Left ventricle myocardium inferior (tissue), 1 donor: ENCODE data around the gene NFATC4. TPM values are rescaled to one million over a fixed set of nuclear protein-coding genes. Genes with fewer than 3 reads are reported as not detected.

Source experiments
- DNase-seq: peaks from one replicate; pipeline ENCODE4 v3.0.0-alpha.2; 2020
- H3K27ac ChIP-seq: fragments of 200-600 bp; replicated peaks from 2 replicates; pipeline ENCODE4 v1.8.0; 2021
- H3K27me3 ChIP-seq: fragments of 200-600 bp; 2 replicates; pipeline ENCODE4 v1.8.0; 2021; ENCODE audit warnings: low read depth
- H3K36me3 ChIP-seq: fragments of 200-600 bp; 2 replicates; pipeline ENCODE4 v1.8.0; 2021
- H3K4me1 ChIP-seq: fragments of 200-600 bp; 2 replicates; pipeline ENCODE4 v1.8.0; 2021
- H3K4me3 ChIP-seq: fragments of 200-600 bp; 2 replicates; pipeline ENCODE4 v1.8.0; 2021; ENCODE audit warnings: mild to moderate bottlenecking, moderate library complexity
- H3K9me3 ChIP-seq: fragments of 200-600 bp; replicated peaks from 2 replicates; pipeline ENCODE4 v1.8.0; 2021
- intact Hi-C: fragments of 100-400 bp; cut with micrococcal nuclease; formaldehyde crosslinking; loops from one replicate; pipeline ENCODE4 v1.11.0; 2022
- total RNA-seq: library from RNA; stranded (reverse); fragmentation: NEBNext Ultra II Directional; extraction: Animal tissue kit (Norgen Biotek cat#: 25700); gene quantifications from one replicate; pipeline ENCODE4 v1.2.1, GENCODE V29; 2021
- TF ChIP-seq, protein P1 (sequence below): fragments of 200-600 bp; IDR thresholded peaks from 2 replicates; pipeline ENCODE4 v1.8.0; 2021; ENCODE audit warnings: antibody characterized with exemption, mild to moderate bottlenecking, borderline replicate concordance
- donor health status: DM: no; HTN: yes; CAD: no; lungs with severe emphysema.

The NFATC4 gene
- total RNA-seq, 1 donor from 2014 or later = 20.6 TPM

GRCh38 chr14:24403294-24403998 lies 35.5 kb downstream of the NFATC4 start:
- Histone ChIP-seq H3K9me3 (no peaks in the 10 kb centered on the region), H3K36me3 (peaks cover 8% of the 10 kb centered on the region), H3K27ac (peak overlapping the region; percentile 87), H3K4me1 (peaks cover 69% of the 10 kb centered on the region), H3K4me3 (peak overlapping the region; percentile 17), H3K27me3 (no peaks in the 10 kb centered on the region)
- TF ChIP-seq, protein P1, sequence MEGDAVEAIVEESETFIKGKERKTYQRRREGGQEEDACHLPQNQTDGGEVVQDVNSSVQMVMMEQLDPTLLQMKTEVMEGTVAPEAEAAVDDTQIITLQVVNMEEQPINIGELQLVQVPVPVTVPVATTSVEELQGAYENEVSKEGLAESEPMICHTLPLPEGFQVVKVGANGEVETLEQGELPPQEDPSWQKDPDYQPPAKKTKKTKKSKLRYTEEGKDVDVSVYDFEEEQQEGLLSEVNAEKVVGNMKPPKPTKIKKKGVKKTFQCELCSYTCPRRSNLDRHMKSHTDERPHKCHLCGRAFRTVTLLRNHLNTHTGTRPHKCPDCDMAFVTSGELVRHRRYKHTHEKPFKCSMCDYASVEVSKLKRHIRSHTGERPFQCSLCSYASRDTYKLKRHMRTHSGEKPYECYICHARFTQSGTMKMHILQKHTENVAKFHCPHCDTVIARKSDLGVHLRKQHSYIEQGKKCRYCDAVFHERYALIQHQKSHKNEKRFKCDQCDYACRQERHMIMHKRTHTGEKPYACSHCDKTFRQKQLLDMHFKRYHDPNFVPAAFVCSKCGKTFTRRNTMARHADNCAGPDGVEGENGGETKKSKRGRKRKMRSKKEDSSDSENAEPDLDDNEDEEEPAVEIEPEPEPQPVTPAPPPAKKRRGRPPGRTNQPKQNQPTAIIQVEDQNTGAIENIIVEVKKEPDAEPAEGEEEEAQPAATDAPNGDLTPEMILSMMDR = no peak
- no peak for DNase-seq
- intact Hi-C loops = no loop called here

- H3K36me3 ChIP-seq = peaks cover 19% of the 10 kb centered on the region
- TF ChIP-seq, protein P1 = no peak
- DNase-seq = no peak
- intact Hi-C loops = no loop called here
- H3K27ac ChIP-seq = peak overlapping the region; percentile 87
- no peak overlapping the region for H3K4me3 ChIP-seq
- no peaks in the 10 kb centered on the region for H3K9me3 ChIP-seq
- H3K27me3 ChIP-seq = no peaks in the 10 kb centered on the region
- H3K4me1 ChIP-seq = peaks cover 55% of the 10 kb centered on the region
Observed at GRCh38 chr14:24404814-24405213, 36.8 kb downstream of the NFATC4 start.

GRCh38 chr14:24406416-24406815 lies 38.4 kb downstream of the NFATC4 start:
- no peaks in the 10 kb centered on the region for H3K27me3 ChIP-seq
- peaks cover 39% of the 10 kb centered on the region for H3K4me1 ChIP-seq
- no peak for DNase-seq
- no peak overlapping the region for H3K4me3 ChIP-seq
- no peaks in the 10 kb centered on the region for H3K9me3 ChIP-seq
- TF ChIP-seq, protein P1 = no peak
- H3K36me3 ChIP-seq = peaks cover 27% of the 10 kb centered on the region
- H3K27ac ChIP-seq = no peak overlapping the region
- intact Hi-C loops = no loop called here

DNA sequence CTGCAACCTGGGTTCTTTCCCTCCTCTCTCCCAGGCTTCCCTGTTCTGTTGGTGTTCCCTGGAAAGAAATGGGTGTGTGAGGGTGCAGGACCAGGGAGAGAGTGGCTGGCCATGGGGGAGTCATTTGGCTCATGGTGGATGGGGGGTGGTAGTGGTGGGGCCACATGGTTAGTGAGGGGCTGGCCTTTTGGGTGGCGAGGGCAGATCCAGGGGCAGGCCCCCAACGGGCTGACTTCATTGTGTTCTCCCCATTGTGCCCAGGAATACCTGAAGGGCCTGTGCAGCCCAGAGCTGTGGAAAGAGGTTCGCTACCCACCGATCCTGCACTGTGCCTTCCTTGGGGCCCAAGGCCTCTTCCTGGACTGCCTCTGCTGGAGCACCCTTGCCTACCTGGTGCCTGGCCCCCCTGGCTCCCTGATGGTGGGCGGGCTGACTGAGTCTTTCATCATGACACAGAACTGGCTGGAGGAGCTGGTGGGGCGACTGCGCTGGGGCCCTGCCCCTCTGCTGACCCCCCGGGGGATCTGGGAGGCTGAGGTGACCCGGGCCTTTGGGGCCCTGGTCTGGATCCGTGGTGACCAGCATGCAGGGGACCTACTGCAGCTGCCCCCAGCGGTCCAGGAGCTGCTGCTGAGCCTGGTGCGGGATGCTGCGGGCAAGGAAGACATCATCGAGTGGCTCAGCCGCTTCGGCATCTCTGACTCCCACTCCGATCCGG lies 39.8 kb downstream of the NFATC4 start:
- Histone ChIP-seq H3K27ac (no peak overlapping the region), H3K4me3 (no peak overlapping the region), H3K4me1 (peaks cover 29% of the 10 kb centered on the region), H3K9me3 (no peaks in the 10 kb centered on the region), H3K27me3 (no peaks in the 10 kb centered on the region), H3K36me3 (peaks cover 32% of the 10 kb centered on the region)
- DNase-seq = no peak
- TF ChIP-seq, protein P1 = no peak
- intact Hi-C loops = no loop called here

- TF ChIP-seq, protein P1 = no peak
- intact Hi-C loops = no loop called here
- Histone ChIP-seq H3K27ac (no peak overlapping the region), H3K36me3 (peaks cover 38% of the 10 kb centered on the region), H3K27me3 (no peaks in the 10 kb centered on the region), H3K4me3 (no peak overlapping the region), H3K9me3 (no peaks in the 10 kb centered on the region), H3K4me1 (peaks cover 19% of the 10 kb centered on the region)
- no peak for DNase-seq
Observed at GRCh38 chr14:24408764-24409163, 40.8 kb downstream of the NFATC4 start.
